A549 (cell line): ENCODE results near the gene CACNA1C. TPM values are rescaled to one million over a fixed set of nuclear protein-coding genes. Genes with fewer than 3 reads are reported as not detected.

Source experiments
- ATAC-seq, 2 experiments: fragments of 200-7000 bp in 1 of 2; fragments of >200 bp in 1 of 2; cut with Nextera tagmentation in 1 of 2; cut with Tn5 transposase in 1 of 2; 3 replicates each; pipeline versions ENCODE4 v1.8.0 to v1.9.1; 2018 to 2020; ENCODE audit warnings: mild to moderate bottlenecking in 1 of 2, moderate library complexity in 1 of 2
- CTCF ChIA-PET: fragments of 300-600 bp; sonication (Branson Sonifier 250); formaldehyde crosslinking; extraction: SDS; loops from one replicate; lab custom pipeline; 2021; ENCODE audit warnings: antibody characterized with exemption, inconsistent platforms; lab: Yijun Ruan, JAX
- POLR2A ChIA-PET: fragments of 350-600 bp; formaldehyde crosslinking; extraction: SDS; loops from one replicate; lab custom pipeline; 2021; ENCODE audit warnings: antibody characterized with exemption, inconsistent platforms; lab: Yijun Ruan, JAX
- DNase-seq, 2 experiments: peaks; one replicate each; pipeline versions ENCODE4 v3.0.0 to v3.0.0-alpha.2; 2011 to 2016; ENCODE audit warnings: low read depth in 1 of 2, low spot score in 1 of 2
- FAIRE-seq: peaks from 2 replicates; lab custom pipeline; 2011; peaks lifted over from hg19 to GRCh38; lab: Jason Lieb, UNC
- H3K27ac ChIP-seq, 2 experiments: fragments of >200 bp; sonication (Bioruptor Twin); formaldehyde crosslinking; 3 replicates each; pipeline ENCODE4 v1.5.1; 2016 to 2017
- H3K4me1 ChIP-seq: fragments of >200 bp; sonication (Bioruptor Twin); formaldehyde crosslinking; 3 replicates; pipeline ENCODE4 v1.6.1; 2016
- H3K4me2 ChIP-seq: fragments of >200 bp; sonication (Bioruptor Twin); formaldehyde crosslinking; 3 replicates; pipeline ENCODE4 v1.6.1; 2016
- H3K4me3 ChIP-seq: fragments of >200 bp; sonication (Bioruptor Twin); formaldehyde crosslinking; 3 replicates; pipeline ENCODE4 v1.5.1; 2016
- H3K9me3 ChIP-seq: fragments of >200 bp; sonication (Bioruptor Twin); formaldehyde crosslinking; 3 replicates; pipeline ENCODE4 v1.6.1; 2016
- BHLHE40 ChIP-seq: IDR thresholded peaks from 2 replicates; pipeline ENCODE4 v1.6.1; 2012; ENCODE audit warnings: low read depth, low read length, inconsistent platforms
- CBX2 ChIP-seq: fragments of 200-600 bp; sonication (generic); IDR thresholded peaks from 2 replicates; pipeline ENCODE4 v1.6.1; 2016; ENCODE audit warnings: low read depth, mild to moderate bottlenecking, borderline replicate concordance
- CBX8 ChIP-seq: fragments of 200-600 bp; sonication (generic); IDR thresholded peaks from 2 replicates; pipeline ENCODE4 v1.6.1; 2016
- CHD2 ChIP-seq: fragments of 150-350 bp; IDR thresholded peaks from 2 replicates; pipeline ENCODE4 v1.6.1; 2014; ENCODE audit warnings: low read length; ENCODE audit not compliant: partially characterized antibody
- EHF ChIP-seq: fragments of 250-450 bp; sonication (Bioruptor Pico); IDR thresholded peaks from 2 replicates; pipeline ENCODE4 v1.5.0; 2020; ENCODE audit warnings: mild to moderate bottlenecking
- FOSB ChIP-seq: fragments of 250-450 bp; sonication (Bioruptor Pico); IDR thresholded peaks from 2 replicates; pipeline ENCODE4 v1.5.0; 2020; ENCODE audit warnings: mild to moderate bottlenecking, moderate library complexity
- FOSL2 ChIP-seq, 2 experiments: fragments of 450-650 bp in 1 of 2; fragments of >200 bp in 1 of 2; sonication (Bioruptor Twin) in 1 of 2; formaldehyde crosslinking; IDR thresholded peaks; 2 replicates each; pipeline versions ENCODE4 v1.5.0 to v1.6.1; 2016 to 2020; ENCODE audit warnings: mild to moderate bottlenecking in 1 of 2, moderate library complexity in 1 of 2
- FOXS1 ChIP-seq: fragments of 250-450 bp; sonication (Bioruptor Pico); IDR thresholded peaks from 2 replicates; pipeline ENCODE4 v1.5.0; 2020; ENCODE audit warnings: mild to moderate bottlenecking, moderate library complexity
- HOXB13 ChIP-seq: fragments of 250-450 bp; sonication (Bioruptor Pico); IDR thresholded peaks from 2 replicates; pipeline ENCODE4 v1.5.0; 2020; ENCODE audit warnings: low read depth, mild to moderate bottlenecking, moderate library complexity
- JUN ChIP-seq, 2 experiments: fragments of >200 bp; sonication (Bioruptor Twin); formaldehyde crosslinking; IDR thresholded peaks; 2 replicates in 1 of 2; 3 replicates in 1 of 2; pipeline ENCODE4 v1.6.1; 2016 to 2017
- JUNB ChIP-seq: fragments of >200 bp; sonication (Bioruptor Twin); formaldehyde crosslinking; IDR thresholded peaks from 2 replicates; pipeline ENCODE4 v1.6.1; 2016
- KDM5A ChIP-seq: fragments of 200-600 bp; sonication (generic); IDR thresholded peaks from 2 replicates; pipeline ENCODE4 v1.6.1; 2016; ENCODE audit warnings: antibody characterized with exemption, mild to moderate bottlenecking
- MAZ ChIP-seq: fragments of 150-350 bp; IDR thresholded peaks from 2 replicates; pipeline ENCODE4 v1.6.1; 2014; ENCODE audit warnings: antibody characterized with exemption, low read depth, low read length, borderline replicate concordance
- NPAS2 ChIP-seq: fragments of 250-450 bp; sonication (Bioruptor Pico); IDR thresholded peaks from 2 replicates; pipeline ENCODE4 v1.8.0; 2022; ENCODE audit warnings: mild to moderate bottlenecking, moderate library complexity, borderline replicate concordance
- POLR2A ChIP-seq: IDR thresholded peaks from 2 replicates; pipeline ENCODE4 v1.6.1; 2012; ENCODE audit warnings: mild to moderate bottlenecking, low read length
- POLR2AphosphoS2 ChIP-seq: conservative IDR thresholded peaks from 2 replicates; pipeline ENCODE4 v1.6.1; 2012; ENCODE audit warnings: low read length, improper control_type of control experiment, inconsistent platforms
- RARB ChIP-seq: fragments of 250-450 bp; sonication (Bioruptor Pico); IDR thresholded peaks from 2 replicates; pipeline ENCODE4 v1.8.0; 2021; ENCODE audit warnings: mild to moderate bottlenecking, moderate library complexity
- RCOR1 ChIP-seq: fragments of 150-350 bp; IDR thresholded peaks from 2 replicates; pipeline ENCODE4 v1.6.1; 2014; ENCODE audit warnings: antibody characterized with exemption, low read length, low read depth
- RFX5 ChIP-seq: fragments of 450-650 bp; IDR thresholded peaks from 2 replicates; pipeline ENCODE4 v1.7.1; 2014; ENCODE audit warnings: antibody characterized with exemption, mild to moderate bottlenecking, moderate library complexity
- TP53 ChIP-seq: fragments of 250-450 bp; sonication (Bioruptor Pico); IDR thresholded peaks from 2 replicates; pipeline ENCODE4 v1.5.0; 2021; ENCODE audit warnings: mild to moderate bottlenecking, moderate library complexity
- ZNF302 ChIP-seq: fragments of 250-450 bp; sonication (Bioruptor Pico); IDR thresholded peaks from 2 replicates; pipeline ENCODE4 v1.9.0; 2021; ENCODE audit warnings: inconsistent platforms, mild to moderate bottlenecking, moderate library complexity
- ZSCAN20 ChIP-seq: fragments of 250-450 bp; sonication (Bioruptor Pico); IDR thresholded peaks from 2 replicates; pipeline ENCODE4 v1.8.0; 2022; ENCODE audit warnings: mild to moderate bottlenecking, moderate library complexity
- WGBS: methylation state at CpG from one replicate; pipeline ENCODE4 v1.1.6; 2017; ENCODE audit errors: missing lambda C conversion rate; 5-methylcytosine and 5-hydroxymethylcytosine counted together
- polyA plus RNA-seq, 4 experiments: library from polyadenylated mRNA; depleted of rRNA in 3 of 4; stranded (reverse); fragments of >200 nt; fragmentation: RNase III in 1 of 4; extraction: RNeasy Plus Mini Kit Qiagen cat#74134 plus additional on column Dnase treatment in 1 of 4; gene quantifications; 2 replicates in 3 of 4; 3 replicates in 1 of 4; pipeline ENCODE4 v1.2.3, GENCODE V29; 2011 to 2017
- TF ChIP-seq, protein P1 (sequence below): IDR thresholded peaks from 2 replicates; pipeline ENCODE4 v1.6.1; 2012
- TF ChIP-seq, protein P2 (sequence below): fragments of >200 bp; sonication (Bioruptor Twin); formaldehyde crosslinking; IDR thresholded peaks from 3 replicates; pipeline ENCODE4 v1.5.1; 2016
- TF ChIP-seq, protein P3 (sequence below): fragments of 150-350 bp; IDR thresholded peaks from 2 replicates; pipeline ENCODE4 v1.6.1; 2014; ENCODE audit warnings: low read depth, mild to moderate bottlenecking, low read length

CACNA1C gene
- polyA plus RNA-seq, 2 of the 4 experiments (the other 2 are of a cell fraction): not detected

DNA sequence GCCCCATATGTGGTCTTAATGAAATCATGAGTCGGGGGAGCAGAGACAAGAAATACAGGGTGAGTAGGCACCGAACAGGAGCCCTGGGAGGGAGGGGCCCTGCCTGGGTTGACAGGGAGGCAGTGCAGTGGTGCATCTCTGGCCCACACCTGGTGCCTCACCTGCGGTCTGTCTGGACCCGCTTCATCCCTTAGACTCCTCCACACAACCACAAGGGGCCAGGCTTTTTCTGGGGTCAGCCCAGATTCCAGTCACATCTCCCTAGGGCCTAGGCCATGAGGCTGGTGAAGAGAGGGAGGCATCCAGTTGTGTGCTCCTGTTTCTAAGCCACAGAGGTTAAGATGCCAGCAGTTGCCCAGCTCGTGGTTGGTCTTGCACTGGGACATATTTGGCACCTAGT is 398.7 kb downstream of the CACNA1C start:
- ChIA-PET POLR2A (no interaction called here), CTCF (no interaction called here)
- FAIRE-seq: no peak
- WGBS: 20% methylated on average over 5 of the region's 5 CpGs
- Histone ChIP-seq H3K4me2 (no peak overlapping the region), H3K9me3 (no peaks in the 10 kb centered on the region), H3K27ac (no peak overlapping the region), H3K4me3 (no peak overlapping the region), H3K4me1 (no peaks in the 10 kb centered on the region)
- no peak for DNase-seq
- no peak for ATAC-seq
- TF ChIP-seq KDM5A: no peak
- TF ChIP-seq EHF (CRISPR knock-in tag): no peak
- no peak for TF ChIP-seq ZNF302 (CRISPR knock-in tag)
- no peak for TF ChIP-seq POLR2A
- no peak for TF ChIP-seq NPAS2 (CRISPR knock-in tag)
- no peak for TF ChIP-seq FOSB (CRISPR knock-in tag)
- TF ChIP-seq, protein P1, sequence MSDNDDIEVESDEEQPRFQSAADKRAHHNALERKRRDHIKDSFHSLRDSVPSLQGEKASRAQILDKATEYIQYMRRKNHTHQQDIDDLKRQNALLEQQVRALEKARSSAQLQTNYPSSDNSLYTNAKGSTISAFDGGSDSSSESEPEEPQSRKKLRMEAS: no peak
- TF ChIP-seq MAZ: no peak
- no peak for TF ChIP-seq POLR2AphosphoS2
- TF ChIP-seq RFX5: no peak
- TF ChIP-seq ZSCAN20 (CRISPR knock-in tag): no peak
- no peak for TF ChIP-seq CBX2
- TF ChIP-seq FOSL2 (IDR thresholded peaks at IDR 0.05): no peak
- TF ChIP-seq FOSL2 (CRISPR knock-in tag; IDR thresholded peaks at IDR 0.05): no peak
- TF ChIP-seq HOXB13 (CRISPR knock-in tag): no peak
- TF ChIP-seq, protein P2, sequence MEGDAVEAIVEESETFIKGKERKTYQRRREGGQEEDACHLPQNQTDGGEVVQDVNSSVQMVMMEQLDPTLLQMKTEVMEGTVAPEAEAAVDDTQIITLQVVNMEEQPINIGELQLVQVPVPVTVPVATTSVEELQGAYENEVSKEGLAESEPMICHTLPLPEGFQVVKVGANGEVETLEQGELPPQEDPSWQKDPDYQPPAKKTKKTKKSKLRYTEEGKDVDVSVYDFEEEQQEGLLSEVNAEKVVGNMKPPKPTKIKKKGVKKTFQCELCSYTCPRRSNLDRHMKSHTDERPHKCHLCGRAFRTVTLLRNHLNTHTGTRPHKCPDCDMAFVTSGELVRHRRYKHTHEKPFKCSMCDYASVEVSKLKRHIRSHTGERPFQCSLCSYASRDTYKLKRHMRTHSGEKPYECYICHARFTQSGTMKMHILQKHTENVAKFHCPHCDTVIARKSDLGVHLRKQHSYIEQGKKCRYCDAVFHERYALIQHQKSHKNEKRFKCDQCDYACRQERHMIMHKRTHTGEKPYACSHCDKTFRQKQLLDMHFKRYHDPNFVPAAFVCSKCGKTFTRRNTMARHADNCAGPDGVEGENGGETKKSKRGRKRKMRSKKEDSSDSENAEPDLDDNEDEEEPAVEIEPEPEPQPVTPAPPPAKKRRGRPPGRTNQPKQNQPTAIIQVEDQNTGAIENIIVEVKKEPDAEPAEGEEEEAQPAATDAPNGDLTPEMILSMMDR: no peak

DNA sequence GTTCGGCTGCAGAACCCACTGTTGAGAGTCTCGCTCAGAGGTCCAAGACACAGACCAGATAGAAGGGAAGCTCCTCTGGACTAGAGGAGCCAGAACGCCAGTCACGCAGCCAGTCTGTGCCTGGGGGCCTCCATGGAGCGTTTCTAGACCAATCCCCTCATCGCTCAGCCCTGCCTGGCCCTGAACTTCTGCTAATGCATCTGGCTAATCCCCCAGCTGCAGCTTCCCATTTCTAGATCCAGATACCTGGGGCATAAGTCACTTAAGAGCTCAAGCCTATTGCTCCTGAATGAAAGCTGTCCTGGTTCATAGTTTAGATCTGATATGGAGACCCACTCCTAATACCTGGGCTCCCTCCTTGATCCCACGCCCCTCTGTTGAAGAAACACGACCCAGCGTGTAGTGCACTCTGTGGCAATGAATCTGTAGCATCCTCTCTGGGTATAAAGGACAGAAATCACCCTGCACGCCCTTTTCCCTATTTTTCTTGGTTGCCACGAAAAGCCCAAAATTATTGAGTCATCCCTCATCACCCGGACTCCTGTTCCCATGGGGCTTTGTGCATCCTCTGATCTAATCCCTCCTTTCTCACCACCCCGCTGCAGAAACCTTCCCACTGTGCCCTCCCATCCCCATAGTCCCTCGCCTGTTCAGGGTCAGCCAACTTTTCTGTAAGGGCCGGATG is 400.4 kb downstream of the CACNA1C start:
- ATAC-seq (no peak), DNase-seq (no peak), FAIRE-seq (no peak)
- Histone ChIP-seq H3K4me1 (no peaks in the 10 kb centered on the region), H3K4me3 (no peak overlapping the region), H3K4me2 (no peak overlapping the region), H3K9me3 (no peaks in the 10 kb centered on the region), H3K27ac (no peak overlapping the region)
- POLR2A ChIA-PET: no interaction called here
- CTCF ChIA-PET: interaction anchor here (1.1 kb wide), 2 partner anchors 12 to 57 kb away, joined by 3 read pairs; no protein-coding TSS in a partner anchor
- 9% methylated on average over 15 of the region's 15 CpGs for WGBS
- TF ChIP-seq RARB (no peak), CBX8 (no peak), FOXS1 (CRISPR knock-in tag) (no peak), BHLHE40 (no peak), RCOR1 (no peak)
- TF ChIP-seq, protein P1: no peak

DNA sequence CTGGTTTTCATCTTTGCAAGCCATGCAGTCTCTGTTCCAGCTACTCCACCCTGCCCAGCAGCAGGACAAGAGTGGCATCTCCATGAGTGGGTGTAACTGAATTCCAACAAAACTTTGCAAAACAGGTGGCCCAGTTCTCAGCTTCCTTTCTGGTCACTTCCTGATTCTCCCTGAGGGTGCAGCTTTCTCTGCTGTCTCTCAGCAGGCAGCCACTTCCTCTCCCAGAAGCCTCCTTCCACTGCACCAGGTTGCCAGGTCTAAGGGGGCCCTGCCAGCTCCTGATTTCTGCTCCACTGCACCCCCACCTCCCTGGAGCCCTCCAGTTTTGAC is 400.9 kb downstream of the CACNA1C start:
- H3K4me3 ChIP-seq: no peak overlapping the region
- POLR2A ChIA-PET: no interaction called here
- no peak for FAIRE-seq

More for the DNA sequence above, 400.9 kb downstream of the CACNA1C start:
- H3K9me3 ChIP-seq: no peaks in the 10 kb centered on the region
- DNase-seq (no peak), ATAC-seq (no peak)
- no peak overlapping the region for H3K27ac ChIP-seq
- CTCF ChIA-PET: interaction anchor here (1.1 kb wide), 1 partner anchor 58 kb away, joined by 3 read pairs; no protein-coding TSS in a partner anchor
- no peak overlapping the region for H3K4me2 ChIP-seq
- TF ChIP-seq CBX8: no peak
- TF ChIP-seq, protein P3, sequence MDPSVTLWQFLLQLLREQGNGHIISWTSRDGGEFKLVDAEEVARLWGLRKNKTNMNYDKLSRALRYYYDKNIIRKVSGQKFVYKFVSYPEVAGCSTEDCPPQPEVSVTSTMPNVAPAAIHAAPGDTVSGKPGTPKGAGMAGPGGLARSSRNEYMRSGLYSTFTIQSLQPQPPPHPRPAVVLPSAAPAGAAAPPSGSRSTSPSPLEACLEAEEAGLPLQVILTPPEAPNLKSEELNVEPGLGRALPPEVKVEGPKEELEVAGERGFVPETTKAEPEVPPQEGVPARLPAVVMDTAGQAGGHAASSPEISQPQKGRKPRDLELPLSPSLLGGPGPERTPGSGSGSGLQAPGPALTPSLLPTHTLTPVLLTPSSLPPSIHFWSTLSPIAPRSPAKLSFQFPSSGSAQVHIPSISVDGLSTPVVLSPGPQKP: no peak
- no peak for TF ChIP-seq JUN (IDR thresholded peaks at IDR 0.05)
- no peak for TF ChIP-seq HOXB13 (CRISPR knock-in tag)
- no peak for TF ChIP-seq JUNB
- no peak for TF ChIP-seq TP53 (CRISPR knock-in tag)
- no peak for TF ChIP-seq CHD2
- no peaks in the 10 kb centered on the region for H3K4me1 ChIP-seq
